A549 (cell line): ENCODE measurements around the gene SERPINB2.

Experiments used
- CTCF ChIP-seq: fragments of >200 bp; sonication (Bioruptor Twin); formaldehyde crosslinking; IDR thresholded peaks from 3 replicates; pipeline ENCODE4 v1.5.1; 2016
- FOSB ChIP-seq: fragments of 250-450 bp; sonication (Bioruptor Pico); IDR thresholded peaks from 2 replicates; pipeline ENCODE4 v1.5.0; 2020; ENCODE audit warnings: mild to moderate bottlenecking, moderate library complexity
- JUNB ChIP-seq: fragments of >200 bp; sonication (Bioruptor Twin); formaldehyde crosslinking; IDR thresholded peaks from 2 replicates; pipeline ENCODE4 v1.6.1; 2016
- MAFK ChIP-seq: fragments of 450-650 bp; IDR thresholded peaks from 2 replicates; pipeline ENCODE4 v1.6.1; 2014; ENCODE audit not compliant: partially characterized antibody
- POLR2A ChIP-seq: IDR thresholded peaks from 2 replicates; pipeline ENCODE4 v1.6.1; 2012; ENCODE audit warnings: mild to moderate bottlenecking, low read length
- RAD21 ChIP-seq, 2 experiments: fragments of >200 bp in 1 of 2; sonication (Bioruptor Twin) in 1 of 2; formaldehyde crosslinking in 1 of 2; IDR thresholded peaks in 1 of 2; conservative IDR thresholded peaks in 1 of 2; 2 replicates in 1 of 2; 3 replicates in 1 of 2; pipeline ENCODE4 v1.6.1; 2012 to 2018; ENCODE audit warnings: inconsistent platforms in 1 of 2
- REST ChIP-seq: fragments of 200-600 bp; sonication (generic); IDR thresholded peaks from 2 replicates; pipeline ENCODE4 v1.6.1; 2016; ENCODE audit warnings: antibody characterized with exemption, mild to moderate bottlenecking, moderate library complexity
- TP53 ChIP-seq: fragments of 250-450 bp; sonication (Bioruptor Pico); IDR thresholded peaks from 2 replicates; pipeline ENCODE4 v1.5.0; 2021; ENCODE audit warnings: mild to moderate bottlenecking, moderate library complexity

- TF ChIP-seq CTCF = no peak
- TF ChIP-seq FOSB (CRISPR knock-in tag) = no peak
- TF ChIP-seq REST = no peak
- no peak for TF ChIP-seq POLR2A
- TF ChIP-seq JUNB = no peak
- TF ChIP-seq TP53 (CRISPR knock-in tag) = no peak
- no peak for TF ChIP-seq MAFK
- TF ChIP-seq RAD21 (conservative IDR thresholded peaks at IDR 0.05 in 1 of 2, IDR thresholded peaks at IDR 0.05 in 1 of 2) = no peak
Measured at GRCh38 chr18:63947051-63947790, 59.7 kb downstream of the SERPINB2 start.
